GM23248 (cell line): ENCODE results near the gene ETHE1. TPM values are rescaled to one million over a fixed set of nuclear protein-coding genes. Genes with fewer than 3 reads are reported as not detected.

Experiments used
- DNase-seq: peaks from one replicate; pipeline ENCODE4 v3.0.0-alpha.2; 2015
- H2AFZ ChIP-seq: fragments of 200-600 bp; sonication (generic); 2 replicates; pipeline ENCODE4 v1.6.1; 2016; ENCODE audit warnings: antibody characterized with exemption
- H3F3A ChIP-seq: fragments of 200-600 bp; sonication (generic); 2 replicates; pipeline ENCODE4 v1.6.1; 2016; ENCODE audit warnings: mild to moderate bottlenecking, antibody characterized with exemption, mixed run types; ENCODE audit not compliant: insufficient read depth
- H3K27ac ChIP-seq: fragments of 200-600 bp; sonication (generic); 2 replicates; pipeline ENCODE4 v1.5.1; 2016; ENCODE audit warnings: mild to moderate bottlenecking
- H3K27me3 ChIP-seq: fragments of 200-600 bp; sonication (generic); replicated peaks from 2 replicates; pipeline ENCODE4 v1.6.1; 2016; ENCODE audit warnings: mild to moderate bottlenecking; ENCODE audit not compliant: insufficient read depth
- H3K36me3 ChIP-seq: fragments of 200-600 bp; sonication (generic); 2 replicates; pipeline ENCODE4 v1.6.1; 2016; ENCODE audit warnings: low read depth, mild to moderate bottlenecking
- H3K4me1 ChIP-seq: fragments of 200-600 bp; sonication (generic); 2 replicates; pipeline ENCODE4 v1.6.1; 2016; ENCODE audit warnings: mild to moderate bottlenecking; ENCODE audit not compliant: insufficient read depth
- H3K4me2 ChIP-seq: fragments of 200-600 bp; sonication (generic); one replicate; pipeline ENCODE4 v1.6.1; 2016; ENCODE audit warnings: mild to moderate bottlenecking; ENCODE audit not compliant: unreplicated experiment
- H3K4me3 ChIP-seq: fragments of 200-600 bp; sonication (generic); 2 replicates; pipeline ENCODE4 v1.5.1; 2016; ENCODE audit warnings: mild to moderate bottlenecking
- H3K79me2 ChIP-seq: fragments of 200-600 bp; sonication (generic); 2 replicates; pipeline ENCODE4 v1.6.1; 2016; ENCODE audit warnings: mild to moderate bottlenecking; ENCODE audit not compliant: insufficient read depth
- H3K9ac ChIP-seq: fragments of 200-600 bp; sonication (generic); 2 replicates; pipeline ENCODE4 v1.6.1; 2016; ENCODE audit warnings: mild to moderate bottlenecking
- H3K9me2 ChIP-seq: fragments of 200-600 bp; sonication (generic); 2 replicates; pipeline ENCODE4 v1.6.1; 2016; ENCODE audit warnings: mixed run types, mild to moderate bottlenecking, moderate library complexity; ENCODE audit not compliant: insufficient read depth
- H3K9me3 ChIP-seq: fragments of 200-600 bp; sonication (generic); one replicate; pipeline ENCODE4 v1.6.1; 2017; ENCODE audit warnings: low read depth
- H4K20me1 ChIP-seq: fragments of 200-600 bp; sonication (generic); 2 replicates; pipeline ENCODE4 v1.6.0; 2016; ENCODE audit not compliant: insufficient read depth
- EZH2 ChIP-seq: fragments of 200-600 bp; sonication (generic); IDR thresholded peaks from 2 replicates; pipeline ENCODE4 v1.6.1; 2018; ENCODE audit warnings: antibody characterized with exemption, mild to moderate bottlenecking; ENCODE audit not compliant: insufficient read depth, poor library complexity, severe bottlenecking
- EZH2phosphoT487 ChIP-seq: fragments of 200-600 bp; sonication (generic); IDR thresholded peaks from 2 replicates; pipeline ENCODE4 v1.6.1; 2018; ENCODE audit warnings: antibody characterized with exemption, moderate library complexity, mild to moderate bottlenecking, low read depth; ENCODE audit not compliant: insufficient read depth
- WGBS, 2 experiments: methylation state at CpG; one replicate each; pipeline ENCODE4 v1.1.6; 2015 to 2017; ENCODE audit warnings: low lambda C conversion rate in 2 of 2, low coverage in 1 of 2; ENCODE audit errors: missing lambda C conversion rate in 2 of 2; 5-methylcytosine and 5-hydroxymethylcytosine counted together
- in situ Hi-C: fragments of 300-500 bp; cut with MboI; formaldehyde crosslinking; loops from 2 replicates; pipeline ENCODE4 v1.15.0; 2020
- polyA plus RNA-seq: library from polyadenylated mRNA; unstranded; fragments of >200 nt; fragmentation: Nextera tagmentation; extraction: Ambion mirVana; gene quantifications from 2 replicates; pipeline ENCODE4 v1.2.1, GENCODE V29; 2016
- total RNA-seq: library from RNA; depleted of rRNA; stranded (reverse); fragments of >200 nt; shearing (Covaris generic); gene quantifications from 2 replicates; pipeline ENCODE4 v1.2.3, GENCODE V29; 2014

Gene ETHE1
- total and polyA plus RNA-seq, 2 experiments from 2014 or later, result 70.8 to 100.0 TPM

DNA sequence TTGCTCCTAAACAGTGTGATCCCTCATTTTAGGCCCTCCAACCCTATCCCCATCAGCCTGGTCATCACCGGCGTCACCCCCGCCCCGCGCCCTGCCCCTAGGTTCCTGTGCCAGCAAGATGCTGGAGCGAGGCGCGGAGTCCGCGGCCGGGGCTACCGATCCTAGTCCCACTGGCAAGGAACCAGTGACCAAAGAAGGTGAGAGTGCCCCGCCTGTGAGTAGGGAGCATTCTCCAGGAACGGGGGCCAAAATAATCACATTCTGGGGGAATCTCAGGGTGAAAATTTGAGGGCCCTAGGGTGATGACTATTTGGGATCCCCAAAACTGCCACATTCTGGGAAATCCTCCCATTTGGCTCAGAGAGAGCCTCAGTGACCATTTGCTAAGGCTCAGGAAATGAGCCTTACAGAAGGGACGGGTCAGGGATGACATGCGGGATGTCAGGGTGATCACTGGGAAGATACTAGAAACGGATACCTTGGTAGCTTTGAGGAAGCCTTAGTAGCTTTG, 7.4 kb upstream of the ETHE1 start:
- Histone ChIP-seq H3K79me2 (no peaks in the 10 kb centered on the region), H3F3A (peaks cover 11% of the 10 kb centered on the region), H2AFZ (peak overlapping the region; percentile 80), H3K4me1 (peaks cover 9% of the 10 kb centered on the region; the same call in 1 of the 2 replicates), H3K36me3 (peaks cover 9% of the 10 kb centered on the region; the same call in 1 of the 2 replicates), H3K4me2 (peak overlapping the region; percentile 59), H3K9me3 (no peaks in the 10 kb centered on the region), H3K27me3 (no peaks in the 10 kb centered on the region), H4K20me1 (no peaks in the 10 kb centered on the region), H3K9me2 (no peaks in the 10 kb centered on the region), H3K9ac (peak overlapping the region; percentile 28), H3K4me3 (peak overlapping the region; percentile 70), H3K27ac (0 out of 2 replicates have a peak overlapping the region, but pooled peaks have one; percentile 19)
- TF ChIP-seq EZH2phosphoT487 (no peak), EZH2 (no peak)
- no peak for DNase-seq
- in situ Hi-C loops, result no loop called here
- WGBS, 2 experiments, result 15 to 24% methylated on average over 17 of the region's 17 CpGs

DNA sequence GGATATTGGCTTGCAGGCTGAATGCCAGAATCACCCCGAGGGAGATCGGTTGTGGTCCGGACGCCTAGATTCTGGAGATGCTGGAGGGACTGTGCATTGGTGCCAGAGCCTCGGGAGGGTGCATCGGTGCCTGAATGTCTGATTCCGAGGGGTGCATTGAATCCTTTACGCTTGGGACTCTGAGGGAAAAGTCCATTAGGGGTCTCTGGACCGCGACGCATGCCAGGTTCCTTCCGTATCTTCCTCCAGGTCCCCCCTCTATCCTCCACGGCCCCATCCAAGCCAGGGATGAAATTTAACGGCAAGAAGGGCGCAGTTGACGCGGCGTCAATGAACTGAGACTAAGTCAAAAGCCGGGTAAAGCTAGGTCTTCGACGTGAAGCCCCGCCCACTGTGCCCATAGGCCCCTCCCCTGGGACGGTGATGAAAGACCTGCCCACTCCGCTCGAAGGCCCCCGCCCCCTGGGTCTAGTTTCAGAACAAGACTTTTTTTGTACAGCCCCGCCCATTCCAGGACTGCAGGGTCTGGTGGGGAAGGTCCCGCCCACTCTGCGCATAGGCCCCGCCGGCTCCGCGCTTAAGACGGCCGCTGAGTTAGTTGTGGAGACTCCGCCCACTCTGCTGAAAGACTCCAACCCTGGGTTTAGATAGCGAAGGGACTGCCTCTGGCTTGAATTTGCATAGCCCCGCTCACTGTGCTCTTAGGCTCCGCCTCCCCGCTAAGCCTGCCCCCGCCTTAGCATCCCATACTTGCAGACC, 6.7 kb upstream of the ETHE1 start:
- Histone ChIP-seq H3K4me1 (peaks cover 9% of the 10 kb centered on the region; the same call in 1 of the 2 replicates), H3K27me3 (no peaks in the 10 kb centered on the region), H3K4me2 (peak overlapping the region; percentile 84), H3K9me3 (no peaks in the 10 kb centered on the region), H3K27ac (peak overlapping the region; percentile 60), H3K9me2 (no peaks in the 10 kb centered on the region), H3K36me3 (0 out of 2 replicates have a peak, but pooled peaks cover 2% of the 10 kb centered on the region), H2AFZ (peak overlapping the region; percentile 80), H3K9ac (peak overlapping the region; percentile 62), H4K20me1 (no peaks in the 10 kb centered on the region), H3F3A (peaks cover 11% of the 10 kb centered on the region), H3K79me2 (no peaks in the 10 kb centered on the region), H3K4me3 (peak overlapping the region; percentile 70)
- in situ Hi-C loops, result no loop called here
- DNase-seq, result peak; percentile 100
- 3 to 4% methylated on average over 38 to 39 of the region's 41 CpGs for WGBS, 2 experiments
- TF ChIP-seq EZH2, result no peak
- no peak for TF ChIP-seq EZH2phosphoT487

DNA sequence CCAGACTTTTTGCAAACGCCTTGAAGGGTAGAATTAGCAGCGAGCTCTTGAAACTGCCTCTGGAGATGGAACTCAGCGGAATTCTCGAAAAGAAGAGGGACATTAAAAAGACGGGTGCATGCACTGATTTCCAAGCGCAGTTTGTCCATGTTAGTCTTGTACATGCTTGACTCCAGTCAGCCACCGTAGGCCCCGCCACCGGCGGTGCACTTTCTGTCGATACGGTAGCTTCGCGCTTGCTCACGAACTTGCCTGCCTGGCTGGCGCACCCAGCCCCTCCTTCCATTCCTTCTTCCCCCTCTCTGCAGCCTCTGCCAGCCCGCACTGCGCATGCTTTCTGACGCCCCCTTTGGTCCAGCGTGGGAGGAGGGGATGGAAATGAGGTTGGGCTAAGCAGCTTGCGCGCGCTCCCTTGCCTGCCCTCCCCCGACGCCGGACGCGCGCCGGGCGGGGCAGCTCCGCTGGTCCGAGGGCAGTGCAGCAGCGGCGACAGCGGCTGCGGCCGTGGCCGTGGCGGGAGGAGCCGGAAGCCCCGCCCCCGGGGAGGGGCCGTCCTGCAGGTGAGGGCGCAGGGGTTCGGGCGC, 6.1 kb upstream of the ETHE1 start, which contains the start of gene ZNF575:
Gene ZNF575, plus strand, starts transcription at position 227 of the 584 bp plus-strand sequence. CDS start 1,235 bp downstream, outside the sequence.
- WGBS, 2 experiments, result 1% methylated on average over 39 to 47 of the region's 47 CpGs
- Histone ChIP-seq H4K20me1 (no peaks in the 10 kb centered on the region), H3K79me2 (no peaks in the 10 kb centered on the region), H3K9me3 (no peaks in the 10 kb centered on the region), H3K9ac (peak within 1 kb of the TSS; percentile 62), H2AFZ (peak within 1 kb of the TSS; percentile 80), H3F3A (peaks cover 11% of the 10 kb centered on the region), H3K27ac (peak within 1 kb of the TSS; percentile 60), H3K4me1 (peaks cover 11% of the 10 kb centered on the region), H3K4me3 (peak within 1 kb of the TSS; percentile 70), H3K27me3 (no peaks in the 10 kb centered on the region), H3K9me2 (no peaks in the 10 kb centered on the region), H3K36me3 (no peaks in the 10 kb centered on the region), H3K4me2 (peak within 1 kb of the TSS; percentile 84)
- peak; percentile 92 for DNase-seq
- in situ Hi-C loops, result no loop called here
- TF ChIP-seq EZH2phosphoT487, result no peak
- TF ChIP-seq EZH2, result no peak

DNA sequence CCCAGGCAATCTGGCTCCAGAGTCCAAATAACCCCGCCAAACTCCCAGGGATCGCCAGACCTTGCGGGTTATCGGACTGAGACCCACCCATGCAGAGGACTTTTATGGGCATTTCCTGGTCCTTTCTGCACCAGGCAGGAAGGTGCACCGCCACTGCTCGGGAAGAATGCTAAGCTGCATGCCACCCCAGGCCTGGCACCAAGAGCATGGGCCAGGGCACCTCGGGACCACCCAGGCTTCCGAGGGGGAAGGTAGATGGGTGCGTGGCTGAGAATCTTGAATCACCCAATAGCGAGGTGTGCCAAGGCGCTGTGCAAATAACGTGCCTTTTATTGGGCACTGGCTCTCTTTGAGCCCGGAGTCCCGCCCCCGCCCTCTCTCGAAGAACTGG, 5.6 kb upstream of the ETHE1 start:
- WGBS, 2 experiments, result 3 to 4% methylated on average over 16 of the region's 16 CpGs
- Histone ChIP-seq H3K36me3 (no peaks in the 10 kb centered on the region), H2AFZ (peak overlapping the region; percentile 80), H3K27me3 (no peaks in the 10 kb centered on the region), H3K27ac (peak overlapping the region; percentile 60), H4K20me1 (no peaks in the 10 kb centered on the region), H3K9me2 (no peaks in the 10 kb centered on the region), H3K4me3 (peak overlapping the region; percentile 70), H3F3A (peaks cover 11% of the 10 kb centered on the region), H3K9ac (peak overlapping the region; percentile 62), H3K4me2 (peak overlapping the region; percentile 84), H3K79me2 (no peaks in the 10 kb centered on the region), H3K4me1 (peaks cover 15% of the 10 kb centered on the region), H3K9me3 (no peaks in the 10 kb centered on the region)
- in situ Hi-C loops, result no loop called here
- TF ChIP-seq EZH2phosphoT487, result no peak
- no peak for TF ChIP-seq EZH2
- DNase-seq, result no peak
